Tibial nerve (tissue), 3 donors: ENCODE data around the gene SEC16A.

Experiments
- EP300 ChIP-seq, 2 donors: sonication (generic); formaldehyde crosslinking; IDR thresholded peaks; one replicate each; pipeline ENCODE4 v1.6.1; 2017; ENCODE audit warnings: antibody characterized with exemption in 2 of 2, mild to moderate bottlenecking in 1 of 2
- POLR2A ChIP-seq, 2 donors: fragments of 450-650 bp; IDR thresholded peaks; one replicate each; pipeline ENCODE4 v1.6.1; 2017; ENCODE audit warnings: antibody characterized with exemption in 2 of 2, mild to moderate bottlenecking in 2 of 2, moderate library complexity in 2 of 2

DNA sequence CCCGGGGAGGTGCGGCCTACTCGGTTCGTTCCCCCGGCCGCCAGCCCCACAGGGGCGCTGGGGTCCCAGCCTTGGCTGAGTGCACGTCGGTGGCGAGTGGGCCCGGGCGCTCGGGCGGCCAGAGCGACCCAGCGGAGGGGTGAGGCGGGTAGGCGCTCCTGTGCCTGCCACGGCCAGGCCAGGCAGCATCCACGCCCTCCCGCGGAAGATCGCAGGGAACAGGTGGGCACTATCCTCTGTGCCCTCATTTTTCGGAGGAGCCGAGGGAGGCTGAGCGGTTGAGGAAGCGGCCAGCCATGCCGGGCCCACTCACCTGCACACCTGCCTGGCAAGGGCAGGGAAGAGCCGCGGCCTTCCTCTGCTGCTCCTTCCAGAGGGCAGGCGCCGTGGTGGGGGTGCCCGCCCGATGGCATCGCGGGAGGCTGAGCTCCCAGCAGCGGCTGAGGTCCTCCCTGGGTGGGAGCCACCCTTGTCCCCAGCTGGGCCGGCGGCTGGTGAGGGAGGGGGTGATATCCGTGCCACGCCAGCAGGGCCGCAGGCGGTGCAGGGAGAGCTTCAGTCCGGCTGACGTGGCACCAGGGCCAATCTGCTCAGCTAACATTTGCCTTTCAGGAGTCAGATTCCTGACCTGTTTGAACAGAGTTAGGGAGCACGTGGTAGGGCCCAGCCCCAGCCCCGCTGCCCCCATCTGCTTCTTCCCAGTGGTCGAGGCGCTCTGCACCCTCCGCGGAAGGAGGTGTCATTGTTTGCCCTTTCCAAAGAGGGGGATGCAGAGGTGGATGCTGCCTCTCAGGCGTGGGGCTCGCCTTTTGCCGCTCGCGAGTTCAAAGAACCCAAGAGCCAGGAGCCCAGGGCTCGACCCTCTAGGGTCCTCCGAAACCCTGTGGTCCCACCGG lies 1.6 kb upstream of the SEC16A start:
- no peak for TF ChIP-seq EP300 (IDR thresholded peaks at IDR 0.05)
- no peak for TF ChIP-seq POLR2A (IDR thresholded peaks at IDR 0.05)
